ENCODE measurements around the gene EHBP1L1.

Gene EHBP1L1

GRCh38 chr11:65592858-65593517 is 17.1 kb downstream of the EHBP1L1 start:
- DNase-seq = no peak

DNA sequence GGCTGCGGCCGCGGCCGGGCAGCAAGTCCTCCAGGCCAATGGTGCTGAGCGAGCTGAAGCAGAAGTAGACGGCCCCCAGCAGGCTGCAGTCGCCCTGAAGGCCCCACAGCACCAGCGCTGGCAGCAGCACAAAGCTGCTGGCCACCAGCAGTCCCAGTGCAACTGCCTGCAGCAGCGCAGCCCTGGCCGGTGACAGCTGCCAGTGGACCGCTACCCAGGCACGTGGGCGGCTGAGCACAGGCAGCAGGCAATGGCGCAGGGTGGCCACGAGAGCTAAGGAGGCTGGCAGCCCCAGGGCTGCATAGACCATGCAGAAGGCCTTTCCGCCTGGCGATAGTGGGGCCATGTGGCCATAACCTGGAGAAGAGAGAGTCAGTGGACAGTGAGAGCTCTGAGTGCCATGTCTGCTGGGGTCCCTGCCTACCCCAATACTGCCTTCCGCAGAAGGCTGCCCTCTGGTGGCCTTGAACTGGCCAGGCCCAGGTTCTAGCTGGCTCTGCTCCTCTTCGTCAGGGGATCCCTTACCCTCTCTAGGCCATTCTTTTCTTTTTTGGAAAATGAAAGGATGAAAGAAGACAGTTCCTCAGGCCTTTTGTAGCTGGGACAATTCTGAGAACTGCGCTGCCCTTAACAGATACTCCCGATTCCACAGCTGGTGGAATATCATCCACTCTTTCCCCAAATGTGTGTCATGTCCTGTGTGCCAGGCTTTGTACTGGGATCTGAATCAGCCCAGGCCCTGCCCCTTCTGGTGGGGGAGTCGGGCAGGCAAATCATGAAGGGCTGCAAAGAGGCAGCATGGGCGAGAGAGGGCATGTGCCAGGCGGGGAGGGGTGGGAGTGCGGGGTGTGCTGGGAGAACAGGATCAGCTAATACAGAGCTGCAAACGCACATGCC is 17.9 kb downstream of the EHBP1L1 start:
- DNase-seq = peak in 42 of 51 donors; percentile 28 to 83 (median 64)

GRCh38 chr11:65595131-65595530 is 19.3 kb downstream of the EHBP1L1 start:
- no peak for DNase-seq

DNA sequence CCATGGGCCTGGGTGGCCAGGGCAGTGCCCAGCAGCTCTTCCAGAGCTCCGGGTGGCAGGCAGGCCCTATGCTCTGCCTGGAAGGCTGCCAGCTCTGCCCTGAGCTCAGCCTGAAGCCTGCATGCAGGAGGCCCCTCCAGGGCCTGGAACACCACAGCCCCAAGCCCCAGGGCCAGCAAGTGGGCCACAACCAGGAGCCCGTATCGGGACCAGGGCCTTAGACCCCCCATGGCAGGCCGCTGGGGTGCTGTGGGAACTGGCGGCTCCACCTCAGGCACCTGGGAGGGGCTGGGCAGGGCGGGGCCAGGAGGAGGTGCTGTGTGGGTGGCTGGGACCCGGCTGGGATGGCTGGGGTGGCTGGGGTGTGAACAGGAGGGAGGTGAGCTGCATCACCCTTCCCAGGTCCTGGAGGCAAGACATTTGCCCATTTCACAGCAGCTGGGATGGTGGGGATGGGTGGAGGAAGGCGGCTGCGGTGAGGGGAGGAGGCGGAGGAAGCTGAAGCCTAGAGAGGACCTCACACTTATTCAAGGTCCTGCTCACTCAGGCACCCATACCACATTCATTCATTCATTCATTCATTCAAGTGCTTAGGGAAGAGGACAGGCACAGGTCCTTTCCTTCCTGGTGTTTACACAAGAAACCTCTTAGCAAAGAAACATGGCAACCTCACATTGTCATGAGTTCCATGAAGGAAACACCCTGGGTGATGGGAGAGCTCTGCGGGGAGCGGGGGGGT is 19.9 kb downstream of the EHBP1L1 start, which contains the start of gene KCNK7:
Gene KCNK7 (minus strand): TSS at position 258 of the 739 bp plus-strand sequence. CDS start 28 bp downstream, at position 230.
- no peak for DNase-seq

DNA sequence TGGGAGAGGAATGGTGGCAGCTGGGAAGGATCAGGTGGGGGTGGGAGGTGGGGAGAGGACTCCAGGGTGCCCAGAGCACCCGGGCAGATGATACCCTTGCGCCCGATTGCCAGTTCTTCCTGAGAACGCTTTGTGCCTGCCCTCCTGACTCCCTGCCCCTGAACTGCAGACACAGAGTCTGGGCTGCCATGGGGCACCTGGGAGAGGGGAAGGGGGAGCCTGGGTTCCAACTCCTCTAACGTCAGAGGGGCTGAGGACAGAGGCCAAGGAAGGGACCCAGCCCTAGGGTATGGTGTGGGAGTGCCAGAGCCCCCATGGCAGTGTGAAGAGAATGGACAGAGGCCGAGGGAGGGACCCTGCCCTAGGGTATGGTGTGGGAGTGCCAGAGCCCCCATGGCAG is 20.7 kb downstream of the EHBP1L1 start:
- no peak for DNase-seq

DNA sequence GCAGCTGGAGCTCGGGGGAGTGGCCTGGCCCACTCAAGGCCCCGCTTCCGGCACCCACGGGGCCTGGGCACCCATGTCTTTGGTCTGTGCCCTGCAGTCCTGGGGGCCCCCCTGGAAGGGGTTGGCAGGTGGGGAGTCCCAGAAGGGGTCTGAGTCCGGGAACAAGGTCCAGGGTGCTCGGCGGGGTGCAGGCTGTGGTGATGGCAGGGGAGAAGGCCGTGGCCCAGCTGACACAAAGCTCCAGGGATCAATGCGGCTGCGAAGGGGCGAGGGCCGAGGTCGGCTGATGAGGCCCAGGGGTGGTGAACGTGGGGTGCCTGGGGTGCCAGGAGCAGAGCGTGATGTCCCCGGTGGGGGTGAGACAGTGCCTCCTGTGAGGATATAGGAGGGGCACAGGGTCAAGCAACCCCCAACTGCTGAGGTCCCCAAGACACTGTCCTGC is 22.4 kb downstream of the EHBP1L1 start:
- no peak for DNase-seq

DNA sequence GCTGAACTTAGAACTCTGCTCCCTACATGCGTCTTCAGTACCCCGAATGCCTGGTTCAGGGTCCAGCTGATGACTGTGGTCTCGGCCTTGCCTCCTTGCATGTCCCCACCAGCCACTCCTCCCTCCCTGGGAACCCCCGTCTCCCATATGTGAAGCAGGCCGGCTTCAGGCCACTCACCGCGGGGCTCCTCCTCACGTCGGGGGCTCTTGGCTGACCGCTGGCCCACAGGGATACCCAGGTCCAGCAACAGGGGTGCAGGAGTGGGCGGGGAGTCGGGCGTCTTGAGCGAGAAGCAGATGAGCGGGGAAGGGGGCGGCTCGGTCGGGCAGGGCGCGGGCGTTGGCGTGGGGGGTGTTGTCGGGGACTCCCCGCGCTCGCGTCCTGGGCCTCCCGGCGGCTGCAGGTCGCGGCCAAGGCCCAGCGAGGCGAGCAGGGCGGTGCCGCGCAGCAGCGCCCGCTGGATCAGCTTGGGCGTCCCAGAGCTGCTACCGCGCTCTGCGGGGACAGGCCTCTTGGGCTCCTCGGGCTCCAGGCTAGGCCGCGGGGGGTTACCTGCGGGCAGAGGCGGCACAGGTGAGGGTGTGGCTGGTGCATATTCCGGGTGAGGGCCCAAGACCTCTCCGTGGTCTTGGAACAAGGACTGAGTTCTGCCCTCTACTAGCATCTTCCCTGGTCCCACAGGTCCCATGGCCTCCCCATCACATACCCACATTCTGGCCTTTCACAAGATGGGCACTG is 23.5 kb downstream of the EHBP1L1 start:
- no peak for DNase-seq

- no peak for DNase-seq
Measured at GRCh38 chr11:65599955-65600246, 24.0 kb downstream of the EHBP1L1 start.

- no peak for DNase-seq
Measured at GRCh38 chr11:65604258-65604657, 28.4 kb downstream of the EHBP1L1 start.

GRCh38 chr11:65606876-65607613 is 31.2 kb downstream of the EHBP1L1 start:
- DNase-seq = peak; percentile 18 to 97 (median 90)

DNA sequence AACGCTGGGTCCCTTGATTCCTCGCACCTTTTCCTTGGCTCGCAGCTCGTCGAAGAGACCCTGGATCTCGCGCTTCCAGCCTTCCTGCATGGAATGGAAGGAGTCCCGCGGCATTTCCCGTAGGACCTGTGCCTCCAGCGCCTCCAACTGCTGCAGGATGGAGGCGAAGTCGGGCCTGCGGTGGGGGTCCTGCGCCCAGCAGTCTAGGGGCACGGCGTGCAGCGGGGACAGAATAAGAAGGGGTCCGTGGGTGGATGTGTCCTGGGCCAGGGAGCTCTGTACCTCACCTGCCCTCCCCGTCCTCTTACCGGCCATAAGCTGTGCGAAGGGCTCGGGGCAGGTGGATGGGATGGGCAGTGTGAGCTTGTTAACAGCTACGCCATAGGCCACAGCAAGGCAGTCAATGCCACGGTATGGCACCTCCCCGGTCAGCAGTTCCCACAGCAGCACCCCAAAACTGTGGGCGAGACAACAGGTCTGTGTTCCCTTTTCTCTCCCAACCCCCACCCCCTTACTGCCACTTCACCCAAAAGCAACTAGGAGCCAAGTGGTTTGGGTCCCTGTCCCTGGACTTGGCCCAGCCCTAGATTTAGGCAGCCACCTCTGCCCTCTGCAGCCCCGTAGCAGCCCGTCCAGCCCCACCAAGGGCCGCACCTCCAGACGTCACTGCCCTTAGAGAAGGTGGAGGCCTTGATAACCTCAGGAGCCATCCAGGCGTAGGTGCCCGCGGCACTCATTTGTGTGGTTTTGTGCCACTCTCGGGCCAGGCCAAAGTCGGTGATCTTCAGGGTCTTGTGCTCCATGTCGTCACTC is 32.0 kb downstream of the EHBP1L1 start:
- no peak for DNase-seq

DNA sequence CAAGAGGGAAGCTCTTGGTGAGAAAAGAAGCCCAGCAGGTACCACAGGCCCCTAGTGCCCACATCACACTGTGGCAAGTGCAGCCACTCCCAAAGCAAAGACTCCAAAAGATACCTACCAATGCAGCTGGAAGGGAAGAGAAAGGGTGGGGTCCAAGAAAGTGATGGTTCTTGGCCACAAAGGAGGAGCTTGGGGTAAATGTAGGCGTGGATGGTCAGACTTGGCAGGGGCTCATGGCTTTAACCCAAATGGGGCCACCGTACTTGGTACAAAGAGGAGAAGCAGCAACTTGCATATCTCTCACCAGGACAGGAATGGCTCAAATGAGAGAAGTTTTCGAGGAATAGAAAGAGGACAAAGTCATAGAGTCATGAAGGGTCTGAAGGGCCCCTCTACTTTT is 33.4 kb downstream of the EHBP1L1 start:
- no peak for DNase-seq

GRCh38 chr11:65609665-65610064 is 33.8 kb downstream of the EHBP1L1 start:
- no peak for DNase-seq

DNA sequence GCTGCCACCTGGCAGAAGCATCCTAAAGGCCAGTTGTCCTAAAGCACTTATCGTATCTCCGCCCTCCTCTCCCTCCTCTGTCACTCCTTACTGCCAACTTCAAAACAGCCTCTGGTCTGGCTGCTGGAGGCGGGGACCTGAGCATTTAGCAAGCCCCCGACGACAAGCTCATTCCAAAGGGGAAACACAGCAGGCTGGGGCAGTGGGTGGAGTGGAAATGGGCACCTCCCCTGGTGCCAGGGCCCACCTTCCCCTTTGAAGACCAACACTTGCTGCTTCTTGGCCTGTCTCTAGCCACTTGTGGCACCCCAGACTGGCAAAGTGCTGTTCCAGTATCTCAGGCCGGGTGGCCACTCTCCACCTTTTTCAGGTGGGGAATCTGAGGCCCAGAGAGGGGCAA is 34.6 kb downstream of the EHBP1L1 start:
- DNase-seq = peak in 3 of 51 donors; percentile 32 to 52 (median 33)

- DNase-seq = peak in 48 of 51 donors; percentile 16 to 94 (median 71)
Measured at GRCh38 chr11:65611028-65611757, 35.3 kb downstream of the EHBP1L1 start.

DNA sequence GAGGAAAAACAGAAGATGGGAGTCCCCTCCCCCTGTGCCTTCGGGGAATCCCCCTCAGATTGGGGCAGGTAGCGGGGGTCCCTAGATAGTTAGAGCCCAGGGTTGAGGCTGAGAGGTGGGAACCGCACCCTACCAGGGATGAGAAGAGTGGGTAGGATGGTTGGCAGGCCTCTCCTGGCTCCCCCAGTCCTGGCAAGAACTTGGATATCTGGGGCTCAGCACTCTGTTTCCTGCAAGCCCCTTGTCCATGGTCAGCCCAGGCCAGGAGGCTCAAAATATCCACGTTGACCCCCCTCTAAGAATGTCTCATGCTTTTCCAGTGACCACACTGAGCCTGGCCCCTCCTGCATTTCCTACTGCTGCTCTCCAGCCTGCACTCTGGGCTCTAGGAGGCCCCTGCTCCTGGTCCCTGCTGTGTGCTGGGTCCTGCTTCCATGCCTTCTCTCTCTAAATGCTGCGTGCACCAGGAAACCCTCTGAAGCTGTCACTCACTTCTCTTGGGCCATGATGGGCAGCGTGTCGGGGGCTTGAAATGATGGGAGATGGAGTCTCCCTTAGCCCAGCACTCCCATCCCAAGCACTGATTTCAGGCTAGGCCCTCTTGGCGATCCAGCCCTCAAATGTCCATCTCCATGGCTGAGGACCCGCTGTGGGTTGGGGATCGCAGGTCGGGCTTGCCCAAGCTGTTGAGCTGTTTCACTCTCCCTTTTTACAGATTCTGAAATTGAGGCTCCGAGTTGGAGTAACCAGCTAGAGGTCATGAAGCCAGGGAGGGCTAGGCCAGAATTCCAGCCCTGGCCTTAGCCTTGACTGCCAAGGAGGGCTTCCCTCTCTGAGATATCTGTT is 36.1 kb downstream of the EHBP1L1 start:
- DNase-seq = no peak

DNA sequence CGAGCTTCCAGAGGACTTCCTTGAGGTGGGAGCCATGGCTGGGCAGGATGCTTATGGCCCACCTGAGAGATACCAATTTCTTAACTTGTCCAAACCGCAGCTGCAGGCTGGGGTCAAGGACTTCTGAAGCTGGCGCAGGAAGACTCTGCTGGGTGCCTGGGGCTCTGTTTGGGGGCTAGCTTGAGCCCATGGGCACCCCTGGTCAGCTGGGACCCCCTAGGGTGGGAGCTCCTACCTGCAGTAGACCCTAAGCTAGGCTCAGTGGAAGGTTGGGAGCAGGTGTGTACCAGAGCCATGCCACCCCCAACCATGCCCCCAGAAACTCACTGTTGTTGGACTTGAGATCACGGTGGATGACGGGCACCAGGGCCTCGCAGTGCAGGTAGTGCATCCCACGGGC is 36.8 kb downstream of the EHBP1L1 start:
- DNase-seq = no peak

All from hypothalamus (tissue), 51 donors.